Duodenal mucosa (tissue), 2 donors: ENCODE results near the gene HAND1.
"Not testable (repeated sequence)": the region's sequence is repeated elsewhere in the genome, so short reads cannot be mapped to it uniquely, and the experiment has no call there.

Source experiments
- H3K27ac ChIP-seq: one replicate; pipeline ENCODE4 v1.7.0; 2013; ENCODE audit warnings: low read depth, low read length
- H3K27me3 ChIP-seq, 2 donors: one replicate each; pipeline ENCODE4 v1.7.0; 2013; ENCODE audit warnings: low read length in 2 of 2, control low read depth in 1 of 2; ENCODE audit not compliant: insufficient read depth in 2 of 2, control insufficient read depth in 1 of 2
- H3K36me3 ChIP-seq, 2 donors: one replicate each; pipeline ENCODE4 v1.7.0; 2013; ENCODE audit warnings: low read length in 2 of 2, control low read depth in 1 of 2; ENCODE audit not compliant: insufficient read depth in 2 of 2, control insufficient read depth in 1 of 2
- H3K4me1 ChIP-seq, 2 donors: one replicate each; pipeline ENCODE4 v1.7.0; 2013; ENCODE audit warnings: low read length in 2 of 2, control low read depth in 1 of 2; ENCODE audit not compliant: insufficient read depth in 2 of 2, control insufficient read depth in 1 of 2
- H3K4me3 ChIP-seq, 2 donors: one replicate each; pipeline ENCODE4 v1.7.0; 2013; ENCODE audit warnings: low read length in 2 of 2, low read depth in 1 of 2
- H3K9ac ChIP-seq, 2 donors: one replicate each; pipeline ENCODE4 v1.7.0; 2013; ENCODE audit warnings: low read length in 2 of 2, low read depth in 1 of 2
- H3K9me3 ChIP-seq, 2 donors: one replicate each; pipeline ENCODE4 v1.7.0; 2013; ENCODE audit warnings: low read length in 2 of 2, control low read depth in 1 of 2; ENCODE audit not compliant: control insufficient read depth in 1 of 2

HAND1 gene

GRCh38 chr5:154518438-154518867, 40.4 kb upstream of the HAND1 start:
- Histone ChIP-seq H3K9ac (no peak overlapping the region), H3K27ac (no peak overlapping the region), H3K4me3 (no peak overlapping the region), H3K9me3 (no peaks in the 10 kb centered on the region), H3K36me3 (no peaks in the 10 kb centered on the region), H3K4me1 (no peaks in the 10 kb centered on the region), H3K27me3 (peaks cover 16% of the 10 kb centered on the region in 2 donors)

- Histone ChIP-seq H3K9ac (no peak overlapping the region), H3K27me3 (peaks cover 16% of the 10 kb centered on the region in 2 donors)
Measured at GRCh38 chr5:154517810-154518437, 39.9 kb upstream of the HAND1 start.

GRCh38 chr5:154517181-154517580, 39.2 kb upstream of the HAND1 start:
- Histone ChIP-seq H3K27ac (no peak overlapping the region), H3K9ac (no peak overlapping the region), H3K4me3 (no peak overlapping the region), H3K4me1 (no peaks in the 10 kb centered on the region), H3K36me3 (no peaks in the 10 kb centered on the region), H3K27me3 (peaks cover 13 to 16% of the 10 kb centered on the region in 2 donors), H3K9me3 (no peaks in the 10 kb centered on the region)

More at GRCh38 chr5:154517810-154518437, 39.9 kb upstream of the HAND1 start:
- Histone ChIP-seq H3K36me3 (no peaks in the 10 kb centered on the region), H3K4me1 (no peaks in the 10 kb centered on the region), H3K4me3 (no peak overlapping the region), H3K27ac (no peak overlapping the region), H3K9me3 (no peaks in the 10 kb centered on the region)

- Histone ChIP-seq H3K36me3 (no peaks in the 10 kb centered on the region), H3K27ac (no peak overlapping the region), H3K9ac (no peak overlapping the region), H3K27me3 (peaks cover 9 to 16% of the 10 kb centered on the region in 2 donors), H3K9me3 (no peaks in the 10 kb centered on the region), H3K4me1 (no peaks in the 10 kb centered on the region), H3K4me3 (no peak overlapping the region)
Measured at GRCh38 chr5:154516475-154516874, 38.4 kb upstream of the HAND1 start.

GRCh38 chr5:154515488-154515887, 37.5 kb upstream of the HAND1 start:
- not testable (repeated sequence) for H3K36me3 ChIP-seq, H3K9me3 ChIP-seq, H3K9ac ChIP-seq, H3K27ac ChIP-seq, H3K4me3 ChIP-seq, H3K4me1 ChIP-seq
- peaks cover 3 to 12% of the 10 kb centered on the region in 2 donors for H3K27me3 ChIP-seq

GRCh38 chr5:154514331-154514730, 36.3 kb upstream of the HAND1 start:
- H3K9me3 ChIP-seq = no peaks in the 10 kb centered on the region
- H3K4me1 ChIP-seq = no peaks in the 10 kb centered on the region
- peaks cover 0 to 6% of the 10 kb centered on the region in 2 donors for H3K27me3 ChIP-seq
- H3K9ac ChIP-seq = no peak overlapping the region
- H3K4me3 ChIP-seq = no peak overlapping the region
- no peaks in the 10 kb centered on the region for H3K36me3 ChIP-seq
- no peak overlapping the region for H3K27ac ChIP-seq

- peaks cover 0 to 9% of the 10 kb centered on the region in 2 donors for H3K27me3 ChIP-seq
- H3K36me3 ChIP-seq = no peaks in the 10 kb centered on the region
- no peak overlapping the region for H3K27ac ChIP-seq
- H3K9me3 ChIP-seq = no peaks in the 10 kb centered on the region
- H3K4me3 ChIP-seq = no peak overlapping the region
- no peaks in the 10 kb centered on the region for H3K4me1 ChIP-seq
- H3K9ac ChIP-seq = no peak overlapping the region
Measured at GRCh38 chr5:154513669-154514084, 35.6 kb upstream of the HAND1 start.

GRCh38 chr5:154511984-154512383, 34.0 kb upstream of the HAND1 start:
- no peak overlapping the region for H3K9ac ChIP-seq
- no peak overlapping the region for H3K27ac ChIP-seq
- H3K27me3 ChIP-seq = peaks cover 0 to 10% of the 10 kb centered on the region in 2 donors

GRCh38 chr5:154509784-154510555, 31.9 kb upstream of the HAND1 start:
- Histone ChIP-seq H3K27me3 (peaks cover 0 to 16% of the 10 kb centered on the region in 2 donors), H3K36me3 (no peaks in the 10 kb centered on the region), H3K9me3 (no peaks in the 10 kb centered on the region), H3K4me3 (no peak overlapping the region), H3K27ac (no peak overlapping the region), H3K9ac (no peak overlapping the region), H3K4me1 (no peaks in the 10 kb centered on the region)

More at GRCh38 chr5:154511984-154512383, 34.0 kb upstream of the HAND1 start:
- Histone ChIP-seq H3K36me3 (no peaks in the 10 kb centered on the region), H3K4me3 (no peak overlapping the region), H3K4me1 (no peaks in the 10 kb centered on the region), H3K9me3 (no peaks in the 10 kb centered on the region)

GRCh38 chr5:154508114-154508513, 30.1 kb upstream of the HAND1 start:
- Histone ChIP-seq H3K9ac (no peak overlapping the region), H3K36me3 (no peaks in the 10 kb centered on the region), H3K9me3 (no peaks in the 10 kb centered on the region), H3K4me1 (no peaks in the 10 kb centered on the region), H3K27ac (no peak overlapping the region), H3K27me3 (peaks cover 0 to 10% of the 10 kb centered on the region in 2 donors), H3K4me3 (no peak overlapping the region)
